GM12878 (cell line): ENCODE data around the gene FXYD6. TPM values are rescaled to one million over a fixed set of nuclear protein-coding genes. Genes with fewer than 3 reads are reported as not detected.

Experiments used
- ATAC-seq: fragments of 200-7000 bp; cut with Tn5 transposase; 3 replicates; pipeline ENCODE4 v1.9.1; 2020; ENCODE audit warnings: mild to moderate bottlenecking, moderate library complexity
- BruUV-seq: library from RNA; stranded (reverse); fragments of 400-500 nt; replicated peaks from 2 replicates; lab custom pipeline; 2021; lab: Mats Ljungman, UMichigan
- CTCF ChIA-PET: fragments of 300-600 bp; sonication (Branson Sonifier 250); formaldehyde crosslinking; extraction: SDS; loops from one replicate; lab custom pipeline; 2021; ENCODE audit warnings: inconsistent platforms; lab: Yijun Ruan, JAX
- POLR2A ChIA-PET: fragments of 350-600 bp; formaldehyde crosslinking; extraction: SDS; loops from one replicate; lab custom pipeline; 2021; ENCODE audit warnings: inconsistent platforms; lab: Charles Lee
- RAD21 ChIA-PET: fragments of 300-600 bp; sonication (Branson Sonifier 250); formaldehyde crosslinking; loops from one replicate; lab custom pipeline; 2023; ENCODE audit warnings: antibody characterized with exemption; ENCODE audit not compliant: unreplicated experiment; lab: Charles Lee
- SMC1A ChIA-PET: fragments of 300-600 bp; sonication (Branson Sonifier 250); formaldehyde crosslinking; loops from one replicate; lab custom pipeline; 2023; ENCODE audit not compliant: unreplicated experiment, uncharacterized antibody; lab: Charles Lee
- DNase-seq: peaks from one replicate; pipeline ENCODE4 v3.0.0-alpha.2; 2011; ENCODE audit warnings: low read depth, low spot score
- FAIRE-seq: peaks from 3 replicates; lab custom pipeline; 2011; peaks lifted over from hg19 to GRCh38; lab: Jason Lieb, UNC
- H2AFZ ChIP-seq: 2 replicates; pipeline ENCODE4 v1.6.0; 2011; ENCODE audit warnings: low read depth, low read length, control low read depth; ENCODE audit not compliant: control insufficient read depth
- H3K27ac ChIP-seq: 2 replicates; pipeline ENCODE4 v1.5.1; 2011; ENCODE audit warnings: control low read depth; ENCODE audit not compliant: control insufficient read depth, insufficient read depth
- H3K27me3 ChIP-seq, 2 experiments: replicated peaks in 1 of 2; 2 replicates each; pipeline versions ENCODE4 v1.6.0 to v1.6.1; 2011; ENCODE audit warnings: low read length in 1 of 2; ENCODE audit not compliant: control insufficient read depth in 2 of 2, insufficient read depth in 2 of 2
- H3K36me3 ChIP-seq, 2 experiments: 2 replicates each; pipeline ENCODE4 v1.5.1; 2011; ENCODE audit warnings: low read length in 1 of 2; ENCODE audit not compliant: control insufficient read depth in 2 of 2, insufficient read depth in 2 of 2
- H3K4me1 ChIP-seq: 2 replicates; pipeline ENCODE4 v1.6.1; 2011; ENCODE audit warnings: mild to moderate bottlenecking, low read length, moderate library complexity, mixed read lengths; ENCODE audit not compliant: control insufficient read depth, insufficient read depth
- H3K4me2 ChIP-seq: 2 replicates; pipeline ENCODE4 v1.6.0; 2011; ENCODE audit warnings: control low read depth; ENCODE audit not compliant: control insufficient read depth, insufficient read depth
- H3K4me3 ChIP-seq: fragments of 200-600 bp; sonication (generic); 2 replicates; pipeline ENCODE4 v1.5.1; 2016
- H3K79me2 ChIP-seq: 2 replicates; pipeline ENCODE4 v1.6.0; 2011; ENCODE audit warnings: low read length; ENCODE audit not compliant: control insufficient read depth, insufficient read depth
- H3K9ac ChIP-seq: 2 replicates; pipeline ENCODE4 v1.8.0; 2011; ENCODE audit warnings: low read length, control low read depth, mixed read lengths; ENCODE audit not compliant: control insufficient read depth, insufficient read depth
- H3K9me3 ChIP-seq: replicated peaks from 3 replicates; pipeline ENCODE4 v1.5.1; 2011; ENCODE audit warnings: mild to moderate bottlenecking, low read length; ENCODE audit not compliant: control insufficient read depth, insufficient read depth
- H4K20me1 ChIP-seq: 2 replicates; pipeline ENCODE4 v1.6.0; 2011; ENCODE audit not compliant: control insufficient read depth, insufficient read depth
- CBX5 ChIP-seq: sonication (generic); IDR thresholded peaks from 2 replicates; pipeline ENCODE4 v1.6.1; 2016; ENCODE audit warnings: low read depth, moderate library complexity, mild to moderate bottlenecking, inconsistent platforms
- HCFC1 ChIP-seq: fragments of 150-350 bp; IDR thresholded peaks from 2 replicates; pipeline ENCODE4 v1.6.1; 2014; ENCODE audit warnings: low read length
- IRF3 ChIP-seq: fragments of 450-650 bp; IDR thresholded peaks from 2 replicates; pipeline ENCODE4 v1.6.1; 2014; ENCODE audit warnings: mild to moderate bottlenecking
- JUND ChIP-seq: IDR thresholded peaks from 2 replicates; pipeline ENCODE4 v1.6.1; 2012; ENCODE audit warnings: low read depth, mild to moderate bottlenecking, low read length, improper control_type of control experiment, moderate library complexity
- POU2F2 ChIP-seq: IDR thresholded peaks from 3 replicates; pipeline ENCODE4 v1.6.1; 2011; ENCODE audit warnings: low read depth, mild to moderate bottlenecking, low read length, borderline replicate concordance
- RAD51 ChIP-seq: fragments of 450-650 bp; IDR thresholded peaks from 2 replicates; pipeline ENCODE4 v1.6.1; 2016; ENCODE audit warnings: moderate library complexity, mild to moderate bottlenecking, inconsistent platforms
- RBBP5 ChIP-seq: fragments of 200-600 bp; sonication (generic); conservative IDR thresholded peaks from 2 replicates; pipeline ENCODE4 v1.6.1; 2016
- RELA ChIP-seq: fragments of 450-650 bp; IDR thresholded peaks from 2 replicates; pipeline ENCODE4 v1.8.0; 2014; ENCODE audit warnings: borderline replicate concordance; ENCODE audit not compliant: partially characterized antibody
- SMAD1 ChIP-seq: fragments of 450-650 bp; IDR thresholded peaks from 2 replicates; pipeline ENCODE4 v1.6.1; 2018; ENCODE audit warnings: mild to moderate bottlenecking, low read depth; ENCODE audit not compliant: partially characterized antibody
- YY1 ChIP-seq: IDR thresholded peaks from 2 replicates; pipeline ENCODE4 v1.6.1; 2011; ENCODE audit warnings: low read depth, mild to moderate bottlenecking, low read length
- ZBTB11 ChIP-seq: fragments of 450-650 bp; formaldehyde crosslinking; IDR thresholded peaks from 2 replicates; pipeline ENCODE4 v1.5.0; 2022; ENCODE audit warnings: mild to moderate bottlenecking, missing genetic modification characterization
- WGBS: methylation state at CpG from one replicate; pipeline ENCODE4 v1.1.6; 2016; ENCODE audit warnings: low lambda C conversion rate; ENCODE audit not compliant: insufficient replicate concordance, insufficient coverage; ENCODE audit errors: missing lambda C conversion rate; 5-methylcytosine and 5-hydroxymethylcytosine counted together
- in situ Hi-C: fragments of 300-500 bp; cut with MboI; formaldehyde crosslinking; loops from 9 replicates; pipeline ENCODE4 v1.14.3; 2018; ENCODE audit warnings: mixed read lengths
- intact Hi-C: fragments of 100-400 bp; cut with micrococcal nuclease; formaldehyde crosslinking; loops from one replicate; pipeline ENCODE4 v1.14.2; 2022; ENCODE audit not compliant: unreplicated experiment
- polyA plus RNA-seq, 11 experiments: library from polyadenylated mRNA; depleted of rRNA in 4 of 11; unstranded in 6 of 11; stranded (reverse) in 5 of 11; fragments of >200 nt; fragmentation: Nextera tagmentation in 4 of 11; fragmentation: Illumina TruSeq in 1 of 11; extraction: Ambion mirVana in 4 of 11; extraction: Trizol in 1 of 11; gene quantifications; 1 replicate in 1 of 11; 2 replicates in 10 of 11; pipeline versions ENCODE4 v1.2.1 to v1.2.3, GENCODE V29; 2011 to 2016; ENCODE audit warnings: inconsistent platforms in 2 of 11, missing spikeins in 2 of 11, low read depth in 1 of 11
- total RNA-seq, 4 experiments: library from RNA; depleted of rRNA in 3 of 4; stranded (reverse); fragments of >200 nt in 3 of 4; fragmentation: Illumina TruSeq in 1 of 4; extraction: Trizol in 1 of 4; gene quantifications; 2 replicates each; pipeline versions ENCODE4 v1.2.1 to v1.2.3, GENCODE V29; 2013 to 2021

The FXYD6 gene
- total and polyA plus RNA-seq, 10 of the 15 experiments (the other 5 are each of a cell fraction or from before 2014, with no cell fraction given) = 0.09 to 2.0 (median 0.23) TPM; not detected in 2

DNA sequence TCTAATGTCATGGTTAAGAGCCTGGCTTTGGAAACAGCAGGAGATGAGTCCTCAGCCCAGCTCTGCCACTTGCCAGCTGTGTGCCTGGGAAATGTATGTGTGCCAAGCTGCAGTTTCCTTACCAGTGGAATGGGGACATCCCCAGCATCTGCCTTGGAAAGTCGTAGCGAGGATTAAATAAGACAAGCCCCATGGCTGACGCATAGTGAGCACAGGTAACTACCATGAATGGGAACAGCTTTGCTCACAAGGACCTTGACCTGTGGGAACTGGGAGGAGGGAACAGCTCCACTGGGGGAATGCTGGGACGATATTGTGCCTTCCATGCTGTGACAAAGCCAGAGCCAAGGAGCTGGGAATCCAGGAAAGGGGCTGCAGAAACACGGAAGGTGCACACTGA is 76.8 kb downstream of the FXYD6 start:
- SMC1A ChIA-PET = interaction anchor here (1.2 to 12.1 kb wide), 3 partner anchors 18 to 373 kb away, joined by 4 to 318 read pairs (median 5); no protein-coding TSS in a partner anchor
- FAIRE-seq (no peak), ATAC-seq (no peak), DNase-seq (no peak)
- in situ Hi-C loops = no loop called here
- Histone ChIP-seq H3K27ac (no peak overlapping the region), H4K20me1 (no peaks in the 10 kb centered on the region), H3K4me1 (no peaks in the 10 kb centered on the region), H3K9ac (no peak overlapping the region), H3K36me3 (no peaks in the 10 kb centered on the region), H2AFZ (no peak overlapping the region), H3K4me2 (no peak overlapping the region), H3K4me3 (no peak overlapping the region), H3K27me3 (peaks cover 4 to 7% of the 10 kb centered on the region in 2 experiments; a peak in 3 of 4 replicates), H3K9me3 (no peaks in the 10 kb centered on the region), H3K79me2 (no peaks in the 10 kb centered on the region)
- CTCF ChIA-PET = interaction anchor here (1.0 to 2.0 kb wide), 4 partner anchors 8 to 373 kb away, joined by 3 to 9 read pairs (median 7); no protein-coding TSS in a partner anchor
- no TSS peak for BruUV-seq
- no peak for TF ChIP-seq RELA
- TF ChIP-seq SMAD1 = no peak
- TF ChIP-seq POU2F2 = no peak
- TF ChIP-seq CBX5 = no peak
- no peak for TF ChIP-seq HCFC1
- no peak for TF ChIP-seq RBBP5
- no peak for TF ChIP-seq ZBTB11 (CRISPR knock-in tag)
- TF ChIP-seq YY1 = no peak
- TF ChIP-seq RAD51 = no peak
- TF ChIP-seq IRF3 = no peak
- no peak for TF ChIP-seq JUND
- WGBS = 36% methylated on average over 5 of the region's 5 CpGs
- POLR2A ChIA-PET = no interaction called here
- intact Hi-C loops = no loop called here
- RAD21 ChIA-PET = interaction anchor here (2.2 kb wide), 1 partner anchor 15 kb away, joined by 8 read pairs; no protein-coding TSS in a partner anchor
